ENCODE measurements around the gene RETREG2. TPM values are rescaled to one million over a fixed set of nuclear protein-coding genes. Genes with fewer than 3 reads are reported as not detected.
A peak's percentile ranks its signal among the peaks of the same experiment; 100 is the strongest.
"Not testable (repeated sequence)": the region's sequence is repeated elsewhere in the genome, so short reads cannot be mapped to it uniquely, and the experiment has no call there.

Gene RETREG2
- total RNA-seq, 1 donor from 2014 or later, result 35.0 TPM

- no peak for DNase-seq
Observed at GRCh38 chr2:219198974-219199373, 20.9 kb downstream of the RETREG2 start.

GRCh38 chr2:219199470-219200211 lies 21.6 kb downstream of the RETREG2 start:
- DNase-seq, result no peak

GRCh38 chr2:219200502-219201326 lies 22.6 kb downstream of the RETREG2 start:
- not testable (repeated sequence) for DNase-seq

- not testable (repeated sequence) for DNase-seq
Observed at GRCh38 chr2:219201331-219201730, 23.3 kb downstream of the RETREG2 start.

GRCh38 chr2:219204425-219205164 lies 26.5 kb downstream of the RETREG2 start:
- no peak for DNase-seq

- DNase-seq, result no peak
Observed at GRCh38 chr2:219205165-219205538, 27.1 kb downstream of the RETREG2 start.

GRCh38 chr2:219205981-219206327 lies 27.9 kb downstream of the RETREG2 start:
- no peak for DNase-seq

GRCh38 chr2:219206328-219207133 lies 28.5 kb downstream of the RETREG2 start, which contains the start of gene ZFAND2B:
Gene ZFAND2B, plus strand, starts transcription at chr2:219206782. Its CDS starts 206 bp downstream, at chr2:219206988.
- DNase-seq, result peak; percentile 98

- no peak for DNase-seq
Observed at GRCh38 chr2:219207134-219207883, 29.2 kb downstream of the RETREG2 start.

- DNase-seq, result peak; percentile 19
Observed at GRCh38 chr2:219207884-219208740, 30.0 kb downstream of the RETREG2 start.

- DNase-seq, result no peak
Observed at GRCh38 chr2:219209236-219210195, 31.4 kb downstream of the RETREG2 start.

GRCh38 chr2:219210196-219210885 lies 32.3 kb downstream of the RETREG2 start:
- no peak for DNase-seq

GRCh38 chr2:219210886-219211362 lies 32.8 kb downstream of the RETREG2 start:
- DNase-seq, result no peak

GRCh38 chr2:219213026-219213415 lies 34.9 kb downstream of the RETREG2 start:
- no peak for DNase-seq

GRCh38 chr2:219213486-219214071 lies 35.5 kb downstream of the RETREG2 start:
- DNase-seq, result no peak

- DNase-seq, result no peak
Observed at GRCh38 chr2:219214141-219214540, 36.1 kb downstream of the RETREG2 start.

- DNase-seq, result no peak
Observed at GRCh38 chr2:219214786-219215185, 36.7 kb downstream of the RETREG2 start.
